Occipital lobe (tissue), 2 donors: Measurements from ENCODE around the gene AHSP. TPM values are rescaled to one million over a fixed set of nuclear protein-coding genes. Genes with fewer than 3 reads are reported as not detected.
"Not testable (repeated sequence)": the region's sequence is repeated elsewhere in the genome, so short reads cannot be mapped to it uniquely, and the experiment has no call there.

Source experiments
- DNase-seq: peaks from one replicate; lab custom pipeline; 2025; lab: John Stamatoyannopoulos, UW
- total RNA-seq: library from RNA; depleted of rRNA; stranded (reverse); fragments of >200 nt; gene quantifications from one replicate; pipeline ENCODE4 v1.2.3, GENCODE V29; 2014

Gene AHSP
- total RNA-seq, 1 donor from 2014 or later: 8.1 TPM

- no peak for DNase-seq
These were observed 3.4 kb downstream of the AHSP start for GRCh38 chr16:31531096-31531495.

GRCh38 chr16:31532120-31532519 lies 4.4 kb downstream of the AHSP start:
- DNase-seq: no peak

DNA sequence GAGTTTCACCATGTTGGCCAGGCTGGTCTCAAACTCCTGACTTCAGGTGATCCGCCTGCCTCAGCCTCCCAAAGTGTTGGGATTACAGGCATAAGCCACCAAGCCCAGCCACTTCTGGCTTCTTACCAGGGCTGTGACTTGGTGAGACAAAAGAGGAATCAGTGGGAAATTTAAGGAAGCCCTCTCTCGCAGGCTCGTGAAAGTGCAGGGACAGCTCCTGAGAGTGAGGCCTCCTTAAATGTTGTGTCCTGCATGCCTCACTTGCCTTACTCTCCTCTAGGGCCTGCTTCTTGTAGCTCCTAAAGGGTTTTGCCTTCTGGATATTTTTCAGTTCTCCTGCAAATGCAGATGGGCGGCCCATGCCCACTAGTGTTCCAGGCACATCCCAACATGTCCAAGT lies 5.2 kb downstream of the AHSP start:
- DNase-seq: no peak

DNA sequence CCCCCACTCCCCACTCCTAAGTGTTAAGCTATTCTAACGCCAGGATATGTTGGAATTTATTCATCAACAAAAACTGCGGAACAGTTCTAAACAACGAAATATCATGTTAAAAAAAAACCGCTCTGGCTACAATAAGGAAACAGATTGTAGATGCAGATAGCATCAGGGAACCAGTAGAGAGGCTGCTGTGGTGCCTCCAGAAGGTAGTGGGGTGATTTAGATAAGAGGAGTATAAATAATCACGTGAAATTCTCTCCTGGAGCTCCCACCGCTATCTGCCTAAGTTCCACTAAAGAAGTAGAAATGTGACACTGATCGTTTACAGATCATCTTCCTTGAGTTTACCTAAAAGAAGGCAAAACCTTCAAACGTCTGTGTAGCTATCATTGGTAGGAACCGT lies 8.0 kb downstream of the AHSP start:
- no peak for DNase-seq

DNA sequence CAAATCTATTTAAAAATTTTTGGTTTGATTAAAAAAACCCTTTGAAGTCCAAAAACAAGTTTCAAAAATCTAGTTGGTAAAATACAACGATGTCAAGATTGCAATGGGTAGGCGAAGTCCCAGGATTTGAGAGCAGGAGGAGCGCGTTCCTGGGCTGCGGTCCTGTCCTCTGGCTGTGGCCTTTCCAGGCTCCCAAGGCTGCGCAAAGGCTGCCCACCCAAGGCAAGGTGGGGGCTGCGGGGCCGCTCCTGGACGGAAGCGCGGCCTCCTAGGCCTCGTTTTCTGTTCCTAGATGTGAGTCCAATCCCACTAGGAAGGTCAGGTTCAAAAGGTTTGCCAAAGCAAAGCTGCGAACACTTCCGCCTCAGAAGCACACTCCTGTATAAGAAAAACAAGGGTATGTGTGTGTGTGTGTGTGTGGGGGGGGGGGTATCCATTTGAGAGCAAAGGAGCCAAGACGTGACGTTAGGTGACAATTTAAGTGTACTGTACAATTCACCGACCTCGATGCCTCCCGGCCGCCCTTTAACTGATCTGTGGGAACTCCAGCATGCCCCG lies 9.2 kb downstream of the AHSP start:
- DNase-seq: no peak

DNA sequence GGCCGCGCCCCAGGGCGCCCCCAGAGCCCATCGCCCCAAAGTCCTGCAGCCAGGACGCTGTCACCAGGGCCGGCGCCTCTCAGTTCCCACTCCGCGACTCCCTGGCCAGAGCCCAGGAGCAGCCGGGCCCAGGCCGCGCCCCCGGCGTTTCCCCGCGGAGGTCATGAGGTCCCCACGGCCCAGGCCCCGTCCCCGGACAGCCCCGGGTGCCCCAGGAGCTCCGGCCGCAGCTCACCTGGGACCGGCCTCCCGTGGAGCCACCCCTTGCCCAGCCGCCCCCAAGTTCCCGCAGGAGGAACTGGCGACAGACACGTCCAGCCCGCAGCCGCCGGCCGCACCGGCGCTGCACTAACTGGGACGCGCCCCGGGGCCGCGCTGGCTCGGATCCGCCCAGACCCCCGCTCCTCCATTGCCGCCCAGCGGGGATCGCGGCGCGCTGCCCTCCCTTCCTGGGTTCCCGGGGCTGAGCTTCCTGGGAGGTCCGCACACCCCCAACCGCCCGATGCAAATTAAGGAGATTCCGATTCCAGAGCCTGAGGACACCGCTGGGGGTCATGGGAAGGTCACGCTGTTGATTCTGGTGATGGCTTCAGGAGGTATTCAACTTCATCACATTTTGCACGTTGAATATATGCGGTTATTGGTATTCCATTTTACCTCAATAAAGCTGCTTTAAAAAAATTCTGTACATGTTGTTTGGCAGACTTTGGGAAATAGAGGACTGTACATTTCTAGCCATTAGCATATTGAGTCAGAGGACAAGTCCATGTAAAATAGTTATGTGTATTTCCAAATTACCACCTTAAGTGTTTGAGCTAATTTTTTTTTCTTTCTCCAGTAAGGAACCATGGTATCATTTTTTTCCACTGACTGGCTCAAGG lies 9.9 kb downstream of the AHSP start:
- no peak for DNase-seq

DNA sequence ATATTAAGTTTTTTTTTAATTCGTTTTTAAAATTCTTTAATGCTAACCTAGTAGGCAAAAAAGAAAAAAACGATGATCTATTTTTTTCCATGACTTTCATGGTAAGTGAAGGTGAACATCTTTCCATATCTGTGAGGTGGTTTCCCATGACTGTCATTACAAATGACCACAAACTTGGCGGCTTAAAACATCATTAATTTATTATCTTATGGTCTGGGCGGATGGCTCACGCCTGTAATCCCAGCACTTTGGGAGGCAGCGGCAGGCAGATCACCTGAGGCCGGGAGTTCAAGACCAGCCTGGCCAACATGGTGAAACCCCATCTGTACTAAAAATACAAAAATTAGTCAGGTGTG lies 10.5 kb downstream of the AHSP start:
- DNase-seq: not testable (repeated sequence)

DNA sequence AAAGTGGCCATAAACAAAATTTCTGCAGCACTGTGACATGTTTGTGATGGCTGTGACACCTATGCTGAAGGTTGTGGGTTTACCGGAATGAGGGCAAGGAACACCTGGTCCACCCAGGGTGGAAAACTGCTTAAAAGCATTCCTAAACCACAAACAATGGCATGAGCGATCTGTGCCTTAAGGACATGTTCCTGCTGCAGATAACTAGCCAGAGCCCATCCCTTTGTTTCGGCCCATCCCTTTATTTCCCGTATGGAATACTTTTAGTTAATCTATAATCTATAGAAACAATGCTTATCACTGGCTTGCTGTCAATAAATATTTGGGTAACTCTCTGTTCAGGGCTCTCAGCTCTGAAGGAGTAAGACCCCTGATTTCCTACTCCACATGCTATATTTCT lies 12.1 kb downstream of the AHSP start:
- not testable (repeated sequence) for DNase-seq

GRCh38 chr16:31542763-31543162 lies 15.1 kb downstream of the AHSP start:
- DNase-seq: no peak

DNA sequence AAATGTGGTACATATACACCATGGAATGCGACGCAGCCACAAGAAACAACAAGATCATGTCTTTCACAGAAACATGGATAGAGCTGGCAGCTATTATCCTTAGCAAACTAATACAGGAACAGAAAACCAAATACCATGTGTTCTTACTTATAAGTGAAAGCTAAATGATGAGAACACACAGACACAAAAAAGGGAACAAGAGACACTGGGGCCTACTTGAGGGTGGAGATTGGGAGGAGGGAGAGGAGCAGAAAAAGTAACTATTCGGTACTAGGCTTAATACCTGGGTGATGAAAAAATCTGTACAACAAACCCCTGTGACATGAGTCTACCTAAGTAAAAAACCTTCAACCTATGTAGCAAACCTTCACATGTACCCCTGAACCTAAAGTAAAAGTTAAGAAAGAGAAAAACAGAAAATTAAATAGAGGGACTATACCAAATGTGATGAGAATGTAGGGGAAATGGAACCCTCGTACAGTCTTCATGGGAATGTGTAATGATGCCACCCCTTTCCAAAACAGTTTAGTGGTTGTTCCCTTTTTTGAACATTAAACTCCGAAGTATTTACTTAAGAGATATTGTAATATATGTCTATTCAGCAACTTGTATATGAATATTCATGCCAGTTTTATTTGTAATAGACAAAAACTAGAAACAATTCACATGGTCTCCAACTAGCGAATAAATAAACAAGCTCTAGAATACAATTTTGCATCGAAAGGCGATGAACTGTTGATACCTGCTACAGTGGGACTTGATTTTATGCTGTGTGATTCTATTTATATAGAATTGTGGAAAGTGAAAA lies 33.9 kb downstream of the AHSP start:
- DNase-seq: no peak

DNA sequence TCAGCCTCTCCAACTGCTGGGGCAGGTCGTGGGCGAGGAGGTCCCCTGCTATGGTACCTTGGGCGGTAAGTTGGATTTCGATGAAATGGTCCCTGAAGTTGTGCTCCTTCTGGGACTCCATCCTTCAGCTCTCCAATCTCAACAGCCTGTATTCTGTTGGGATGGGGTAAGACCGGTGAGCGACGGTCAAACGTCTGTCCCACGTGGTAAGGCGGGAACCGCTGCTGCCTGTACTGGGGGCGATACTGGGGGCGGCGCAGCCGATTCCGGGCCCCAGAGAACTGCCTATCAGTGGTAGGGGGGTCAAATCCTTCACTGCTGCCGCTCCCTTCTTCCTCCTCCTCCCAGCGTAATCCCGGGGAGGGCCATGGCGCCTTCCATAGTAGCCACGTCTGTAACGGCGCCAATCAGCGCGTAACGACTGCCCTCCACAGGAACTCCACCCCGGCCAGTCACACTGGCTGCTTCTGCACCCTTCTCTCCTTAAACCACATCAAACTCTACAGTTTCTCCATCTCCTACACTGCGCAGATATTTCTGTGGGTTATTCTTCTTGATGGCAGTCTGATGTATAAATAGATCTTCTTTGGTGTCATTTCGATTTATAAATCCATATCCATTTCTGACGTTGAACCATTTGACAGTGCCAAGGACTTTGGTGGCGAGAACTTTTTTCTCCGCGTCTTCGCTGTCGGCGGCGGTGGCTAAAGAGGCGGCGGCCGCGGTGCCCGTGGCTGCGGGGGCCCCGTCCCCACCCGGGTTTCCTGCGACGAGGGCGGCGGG lies 41.1 kb downstream of the AHSP start:
- DNase-seq: no peak

DNA sequence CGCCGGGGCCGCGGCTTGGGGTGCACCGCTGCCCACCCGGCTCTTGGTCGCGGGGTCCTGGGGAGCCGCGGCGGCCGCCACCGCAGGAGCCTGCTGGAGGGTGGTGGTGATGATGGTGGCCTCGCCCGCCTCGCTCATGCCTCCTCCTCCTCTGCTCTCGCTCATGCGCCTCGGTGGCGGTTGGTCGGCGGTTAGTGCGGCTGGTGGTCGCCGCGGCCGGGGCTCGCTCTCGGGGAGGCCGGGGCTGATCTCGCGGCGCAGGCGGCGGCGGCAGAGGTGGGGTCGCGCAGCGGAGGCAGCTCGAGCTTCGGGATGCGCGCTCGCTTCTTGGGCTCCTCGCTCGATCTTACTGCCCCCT lies 41.6 kb downstream of the AHSP start:
- no peak for DNase-seq

GRCh38 chr16:31572821-31573220 lies 45.1 kb downstream of the AHSP start:
- no peak for DNase-seq

DNA sequence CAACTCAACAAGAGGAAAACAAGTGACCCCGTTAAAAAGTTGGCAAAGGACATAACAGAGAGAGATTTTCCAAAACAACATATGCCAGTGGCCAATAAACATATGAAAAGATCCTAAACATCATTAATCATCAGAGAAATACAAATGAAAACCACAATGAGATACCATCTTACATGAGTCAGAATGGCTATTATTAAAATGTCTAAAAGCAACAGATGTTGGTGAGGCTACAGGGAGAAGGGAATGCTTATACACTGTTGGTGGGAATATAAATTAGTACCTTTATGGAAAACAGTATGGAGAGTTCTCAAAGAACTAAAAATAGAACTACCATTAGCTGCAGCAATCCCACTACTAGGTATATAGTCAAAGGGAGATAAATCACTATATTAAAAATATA lies 46.5 kb downstream of the AHSP start:
- not testable (repeated sequence) for DNase-seq

DNA sequence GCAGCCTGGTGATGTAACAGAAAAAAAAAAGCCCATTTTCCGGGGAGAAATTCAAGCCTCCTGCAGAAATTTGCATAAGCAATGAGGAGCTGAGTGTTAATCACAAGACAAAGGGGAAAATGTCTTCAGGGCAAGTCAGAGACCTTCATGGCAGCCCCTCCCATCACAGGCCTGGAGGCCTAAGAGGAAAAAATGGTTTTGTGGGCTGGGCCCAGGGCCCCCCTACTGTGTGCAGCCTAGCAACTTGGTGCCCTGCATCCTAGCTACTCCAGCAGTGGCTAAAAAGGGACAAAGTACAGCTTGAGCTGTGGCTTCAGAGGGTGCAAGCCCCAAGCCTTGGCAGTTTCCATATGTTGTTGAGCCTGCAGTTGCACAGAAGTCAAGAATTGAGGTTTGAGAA lies 49.7 kb downstream of the AHSP start:
- no peak for DNase-seq

Other genes with a start within 250 kb of the AHSP start
- 1.6 TPM for gene ITGAX, start 172.7 kb upstream of the AHSP start, total RNA-seq
- not detected for gene ITGAD, start 134.6 kb upstream of the AHSP start, total RNA-seq
- gene COX6A2, start 99.5 kb upstream of the AHSP start, total RNA-seq: not detected
- gene ZNF843, start 85.1 kb upstream of the AHSP start, total RNA-seq: 0.94 TPM
- 8.4 TPM for gene ARMC5, start 68.4 kb upstream of the AHSP start, total RNA-seq
- 3.7 TPM for gene TGFB1I1, start 55.7 kb upstream of the AHSP start, total RNA-seq
- 0.62 TPM for gene SLC5A2, start 44.8 kb upstream of the AHSP start, total RNA-seq
- 34.5 TPM for gene RUSF1, start 19.5 kb upstream of the AHSP start, total RNA-seq